ENCODE measurements around the gene GAPVD1.
"Not testable (repeated sequence)": the region's sequence is repeated elsewhere in the genome, so short reads cannot be mapped to it uniquely, and the experiment has no call there.

GAPVD1 gene

GRCh38 chr9:125295657-125296056 lies 34.0 kb downstream of the GAPVD1 start:
- Mint-ChIP-seq H3K36me3 (ENCODE audit: low read depth) (peaks cover 3% of the 10 kb centered on the region), H3K27me3 (ENCODE audit: low read depth) (no peaks in the 10 kb centered on the region), H3K9me3 (no peaks in the 10 kb centered on the region), H3K4me3 (no peak overlapping the region), H3K27ac (no peak overlapping the region), H3K4me1 (no peaks in the 10 kb centered on the region)
- TF ChIP-seq CTCF (IDR thresholded peaks at IDR 0.05; ENCODE audit: unreplicated experiment in 3 of 3): no peak

GRCh38 chr9:125296843-125297372 lies 35.3 kb downstream of the GAPVD1 start:
- no peak for TF ChIP-seq CTCF (IDR thresholded peaks at IDR 0.05; ENCODE audit: unreplicated experiment in 3 of 3)
- Mint-ChIP-seq H3K27me3 (ENCODE audit: low read depth) (no peaks in the 10 kb centered on the region), H3K36me3 (ENCODE audit: low read depth) (peaks cover 12% of the 10 kb centered on the region), H3K9me3 (no peaks in the 10 kb centered on the region), H3K4me3 (no peak overlapping the region), H3K27ac (no peak overlapping the region), H3K4me1 (no peaks in the 10 kb centered on the region)

GRCh38 chr9:125297917-125298316 lies 36.3 kb downstream of the GAPVD1 start:
- no peak overlapping the region for H3K4me3 Mint-ChIP-seq

GRCh38 chr9:125302241-125302640 lies 40.6 kb downstream of the GAPVD1 start:
- H3K36me3 Mint-ChIP-seq (ENCODE audit: low read depth): peaks cover 50% of the 10 kb centered on the region
- H3K4me3 Mint-ChIP-seq: no peak overlapping the region

More at GRCh38 chr9:125297917-125298316, 36.3 kb downstream of the GAPVD1 start:
- Mint-ChIP-seq H3K36me3 (ENCODE audit: low read depth) (peaks cover 21% of the 10 kb centered on the region), H3K27me3 (ENCODE audit: low read depth) (no peaks in the 10 kb centered on the region), H3K9me3 (no peaks in the 10 kb centered on the region), H3K4me1 (no peaks in the 10 kb centered on the region), H3K27ac (no peak overlapping the region)
- no peak for TF ChIP-seq CTCF (IDR thresholded peaks at IDR 0.05; ENCODE audit: unreplicated experiment in 3 of 3)

GRCh38 chr9:125304273-125304672 lies 42.6 kb downstream of the GAPVD1 start:
- H3K4me1 Mint-ChIP-seq: no peaks in the 10 kb centered on the region
- no peak for TF ChIP-seq CTCF (IDR thresholded peaks at IDR 0.05; ENCODE audit: unreplicated experiment in 3 of 3)
- H3K27ac Mint-ChIP-seq: no peak overlapping the region
- no peaks in the 10 kb centered on the region for H3K9me3 Mint-ChIP-seq
- no peak overlapping the region for H3K4me3 Mint-ChIP-seq
- H3K27me3 Mint-ChIP-seq (ENCODE audit: low read depth): no peaks in the 10 kb centered on the region
- peaks cover 62% of the 10 kb centered on the region for H3K36me3 Mint-ChIP-seq (ENCODE audit: low read depth)

More at GRCh38 chr9:125302241-125302640, 40.6 kb downstream of the GAPVD1 start:
- no peak for TF ChIP-seq CTCF (IDR thresholded peaks at IDR 0.05; ENCODE audit: unreplicated experiment in 3 of 3)
- H3K4me1 Mint-ChIP-seq: no peaks in the 10 kb centered on the region
- H3K27me3 Mint-ChIP-seq (ENCODE audit: low read depth): no peaks in the 10 kb centered on the region
- H3K27ac Mint-ChIP-seq: no peak overlapping the region
- H3K9me3 Mint-ChIP-seq: no peaks in the 10 kb centered on the region

GRCh38 chr9:125312411-125312810 lies 50.8 kb downstream of the GAPVD1 start:
- peaks cover 78% of the 10 kb centered on the region for H3K36me3 Mint-ChIP-seq (ENCODE audit: low read depth)
- no peaks in the 10 kb centered on the region for H3K4me1 Mint-ChIP-seq
- no peak overlapping the region for H3K4me3 Mint-ChIP-seq
- peaks cover 15% of the 10 kb centered on the region for H3K9me3 Mint-ChIP-seq
- H3K27ac Mint-ChIP-seq: no peak overlapping the region
- no peak for TF ChIP-seq CTCF (IDR thresholded peaks at IDR 0.05; ENCODE audit: unreplicated experiment in 3 of 3)
- H3K27me3 Mint-ChIP-seq (ENCODE audit: low read depth): no peaks in the 10 kb centered on the region

GRCh38 chr9:125316359-125316758 lies 54.7 kb downstream of the GAPVD1 start:
- H3K4me1 Mint-ChIP-seq; H3K27ac Mint-ChIP-seq; H3K27me3 Mint-ChIP-seq (ENCODE audit: low read depth); H3K4me3 Mint-ChIP-seq: not testable (repeated sequence)
- H3K36me3 Mint-ChIP-seq (ENCODE audit: low read depth): peaks cover 80% of the 10 kb centered on the region
- H3K9me3 Mint-ChIP-seq: peaks cover 24% of the 10 kb centered on the region

Data from nephron (organoid).